ENCODE measurements around the gene TSPAN18. TPM values are rescaled to one million over a fixed set of nuclear protein-coding genes. Genes with fewer than 3 reads are reported as not detected.

The TSPAN18 gene
- total RNA-seq, 1 donor, result 5.8 TPM

GRCh38 chr11:44692460-44692859 lies 34.3 kb upstream of the TSPAN18 start:
- Histone ChIP-seq H3K27me3 (ENCODE audit: insufficient read depth, low read length) (peaks cover 9% of the 10 kb centered on the region), H3K36me3 (ENCODE audit: insufficient read depth, low read length) (no peaks in the 10 kb centered on the region), H4K20me1 (ENCODE audit: insufficient read depth, low read length) (no peaks in the 10 kb centered on the region), H3K4me2 (ENCODE audit: insufficient read depth, low read length) (no peak overlapping the region), H3K9me3 (ENCODE audit: low read depth, low read length) (no peaks in the 10 kb centered on the region), H3K4me1 (ENCODE audit: insufficient read depth, low read length) (no peaks in the 10 kb centered on the region), H3K27ac (ENCODE audit: low read depth, low read length) (no peak overlapping the region), H2AFZ (ENCODE audit: low read length) (no peak overlapping the region), H3K4me3 (ENCODE audit: insufficient read depth, low read length) (no peak overlapping the region), H3K79me2 (ENCODE audit: insufficient read depth, low read length) (no peaks in the 10 kb centered on the region)
- no peak for DNase-seq (ENCODE audit: insufficient read length, low spot score, missing footprints)
- TF ChIP-seq CTCF (IDR thresholded peaks at IDR 0.05; ENCODE audit: extremely low read depth, low read depth, low read length), result no peak

- Histone ChIP-seq H3K9me3 (ENCODE audit: low read depth, low read length) (no peaks in the 10 kb centered on the region), H3K79me2 (ENCODE audit: insufficient read depth, low read length) (no peaks in the 10 kb centered on the region), H3K4me2 (ENCODE audit: insufficient read depth, low read length) (no peak overlapping the region), H3K27ac (ENCODE audit: low read depth, low read length) (no peak overlapping the region), H3K4me1 (ENCODE audit: insufficient read depth, low read length) (no peaks in the 10 kb centered on the region), H3K4me3 (ENCODE audit: insufficient read depth, low read length) (no peak overlapping the region), H3K36me3 (ENCODE audit: insufficient read depth, low read length) (no peaks in the 10 kb centered on the region), H2AFZ (ENCODE audit: low read length) (no peak overlapping the region), H3K27me3 (ENCODE audit: insufficient read depth, low read length) (peaks cover 9% of the 10 kb centered on the region), H4K20me1 (ENCODE audit: insufficient read depth, low read length) (no peaks in the 10 kb centered on the region)
- TF ChIP-seq CTCF (IDR thresholded peaks at IDR 0.05; ENCODE audit: extremely low read depth, low read depth, low read length), result no peak
- DNase-seq (ENCODE audit: insufficient read length, low spot score, missing footprints), result no peak
These were observed 33.1 kb upstream of the TSPAN18 start for GRCh38 chr11:44693654-44694119.

GRCh38 chr11:44694443-44694842 lies 32.3 kb upstream of the TSPAN18 start:
- Histone ChIP-seq H3K27ac (ENCODE audit: low read depth, low read length) (no peak overlapping the region), H3K4me3 (ENCODE audit: insufficient read depth, low read length) (no peak overlapping the region), H3K9me3 (ENCODE audit: low read depth, low read length) (no peaks in the 10 kb centered on the region), H2AFZ (ENCODE audit: low read length) (no peak overlapping the region), H3K4me2 (ENCODE audit: insufficient read depth, low read length) (no peak overlapping the region), H3K27me3 (ENCODE audit: insufficient read depth, low read length) (peaks cover 13% of the 10 kb centered on the region), H3K79me2 (ENCODE audit: insufficient read depth, low read length) (no peaks in the 10 kb centered on the region), H4K20me1 (ENCODE audit: insufficient read depth, low read length) (no peaks in the 10 kb centered on the region), H3K4me1 (ENCODE audit: insufficient read depth, low read length) (no peaks in the 10 kb centered on the region), H3K36me3 (ENCODE audit: insufficient read depth, low read length) (no peaks in the 10 kb centered on the region)
- TF ChIP-seq CTCF (IDR thresholded peaks at IDR 0.05; ENCODE audit: extremely low read depth, low read depth, low read length), result no peak
- no peak for DNase-seq (ENCODE audit: insufficient read length, low spot score, missing footprints)

- no peak for TF ChIP-seq CTCF (IDR thresholded peaks at IDR 0.05; ENCODE audit: extremely low read depth, low read depth, low read length)
- Histone ChIP-seq H3K36me3 (ENCODE audit: insufficient read depth, low read length) (no peaks in the 10 kb centered on the region), H3K4me1 (ENCODE audit: insufficient read depth, low read length) (no peaks in the 10 kb centered on the region), H3K9me3 (ENCODE audit: low read depth, low read length) (no peaks in the 10 kb centered on the region), H4K20me1 (ENCODE audit: insufficient read depth, low read length) (no peaks in the 10 kb centered on the region), H3K4me2 (ENCODE audit: insufficient read depth, low read length) (no peak overlapping the region), H3K27ac (ENCODE audit: low read depth, low read length) (no peak overlapping the region), H3K4me3 (ENCODE audit: insufficient read depth, low read length) (no peak overlapping the region), H3K27me3 (ENCODE audit: insufficient read depth, low read length) (peaks cover 21% of the 10 kb centered on the region), H3K79me2 (ENCODE audit: insufficient read depth, low read length) (no peaks in the 10 kb centered on the region), H2AFZ (ENCODE audit: low read length) (no peak overlapping the region)
- DNase-seq (ENCODE audit: insufficient read length, low spot score, missing footprints), result no peak
These were observed 31.5 kb upstream of the TSPAN18 start for GRCh38 chr11:44695169-44695833.
